Middle frontal gyrus (tissue), 1 donor: ENCODE data around the gene PPY.
A peak's percentile ranks its signal among the peaks of the same experiment; 100 is the strongest.
"Not testable (repeated sequence)": the region's sequence is repeated elsewhere in the genome, so short reads cannot be mapped to it uniquely, and the experiment has no call there.

ENCODE experiments used
- DNase-seq: peaks from one replicate; pipeline ENCODE4 v3.0.0-alpha.2; 2015; ENCODE audit warnings: low spot score; ENCODE audit errors: extremely low spot score

PPY gene

DNA sequence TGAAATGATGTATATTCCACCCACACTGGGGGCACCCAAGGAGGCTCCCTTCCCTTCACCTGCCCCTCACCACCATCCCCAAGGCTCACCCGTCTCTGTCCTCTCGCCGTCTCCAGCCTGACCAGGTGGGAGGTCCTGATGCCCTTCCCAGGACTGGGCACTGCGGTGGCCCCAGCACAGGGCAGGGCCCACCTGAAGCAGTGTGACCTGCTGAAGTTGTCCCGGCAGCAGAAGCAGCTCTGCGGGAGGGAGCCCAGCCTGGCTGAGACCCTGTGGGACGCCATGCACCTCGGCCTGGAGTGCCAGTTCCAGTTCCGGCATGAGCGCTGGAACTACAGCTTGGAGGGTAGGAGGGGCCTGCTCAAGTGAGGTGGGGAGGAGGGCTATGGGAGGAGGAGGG is 9.9 kb downstream of the PPY start:
- DNase-seq: no peak

DNA sequence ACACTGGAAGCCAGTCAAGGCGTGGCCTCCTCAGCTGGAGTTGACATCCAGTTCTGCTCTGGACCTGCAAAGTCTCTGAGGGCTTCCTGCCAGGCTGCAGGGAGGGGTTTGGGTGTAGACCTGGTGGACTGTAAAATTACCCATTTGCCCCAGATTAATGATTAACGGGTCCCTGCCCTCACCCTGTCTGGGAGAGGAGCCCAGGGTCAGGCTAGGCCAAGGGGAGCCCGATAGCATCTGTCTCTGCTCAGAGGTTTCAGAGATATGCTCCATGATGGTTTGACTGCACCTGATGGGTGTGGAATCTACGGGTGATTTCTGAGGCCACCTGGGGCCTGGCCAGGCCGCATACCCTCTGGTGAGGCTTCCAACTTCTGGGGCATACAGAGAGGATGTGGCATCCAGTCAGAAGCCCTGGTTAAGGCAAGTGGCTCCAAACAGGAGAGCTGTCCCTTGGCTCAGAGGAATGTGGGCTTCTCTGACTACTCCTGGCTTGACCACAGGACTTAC is 11.2 kb downstream of the PPY start:
- no peak for DNase-seq

DNA sequence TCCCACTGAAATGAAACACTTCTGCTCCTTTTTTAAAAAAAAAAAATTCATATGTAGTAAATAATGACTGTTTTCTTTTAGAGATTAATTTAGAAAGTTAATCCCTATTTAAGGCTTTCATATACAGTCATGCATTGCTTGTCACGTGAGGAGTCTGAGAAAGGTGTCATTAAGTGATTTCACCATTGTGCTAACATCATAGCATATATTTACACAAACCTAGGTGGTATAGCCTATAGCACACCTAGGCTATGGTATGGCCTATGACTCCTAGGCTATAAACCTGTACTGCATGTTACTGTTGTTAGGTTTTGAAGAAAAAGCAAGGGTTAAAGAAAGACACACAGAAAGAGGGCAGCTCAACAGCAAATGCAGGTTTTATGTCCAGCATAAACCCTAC is 13.7 kb downstream of the PPY start:
- DNase-seq: no peak

DNA sequence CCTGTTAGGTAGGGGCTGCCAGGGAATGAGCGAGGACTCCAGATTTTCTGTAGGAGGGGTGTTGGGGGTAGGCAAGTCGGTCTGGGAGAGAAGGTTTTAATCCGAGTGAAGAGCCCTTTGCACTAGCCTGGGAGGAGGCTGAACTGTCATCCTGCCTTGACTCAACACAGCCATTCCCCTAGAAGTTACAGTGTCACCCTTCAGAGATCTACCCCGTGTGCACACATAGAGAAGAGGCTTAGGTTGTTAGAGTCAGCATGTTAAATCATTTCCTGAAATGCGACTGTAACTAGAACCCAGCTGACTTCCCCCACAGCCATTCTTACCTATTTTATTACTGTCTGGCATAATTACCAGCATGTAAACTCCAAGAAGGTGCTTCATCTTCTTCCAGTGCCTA is 14.3 kb downstream of the PPY start:
- DNase-seq: not testable (repeated sequence)

DNA sequence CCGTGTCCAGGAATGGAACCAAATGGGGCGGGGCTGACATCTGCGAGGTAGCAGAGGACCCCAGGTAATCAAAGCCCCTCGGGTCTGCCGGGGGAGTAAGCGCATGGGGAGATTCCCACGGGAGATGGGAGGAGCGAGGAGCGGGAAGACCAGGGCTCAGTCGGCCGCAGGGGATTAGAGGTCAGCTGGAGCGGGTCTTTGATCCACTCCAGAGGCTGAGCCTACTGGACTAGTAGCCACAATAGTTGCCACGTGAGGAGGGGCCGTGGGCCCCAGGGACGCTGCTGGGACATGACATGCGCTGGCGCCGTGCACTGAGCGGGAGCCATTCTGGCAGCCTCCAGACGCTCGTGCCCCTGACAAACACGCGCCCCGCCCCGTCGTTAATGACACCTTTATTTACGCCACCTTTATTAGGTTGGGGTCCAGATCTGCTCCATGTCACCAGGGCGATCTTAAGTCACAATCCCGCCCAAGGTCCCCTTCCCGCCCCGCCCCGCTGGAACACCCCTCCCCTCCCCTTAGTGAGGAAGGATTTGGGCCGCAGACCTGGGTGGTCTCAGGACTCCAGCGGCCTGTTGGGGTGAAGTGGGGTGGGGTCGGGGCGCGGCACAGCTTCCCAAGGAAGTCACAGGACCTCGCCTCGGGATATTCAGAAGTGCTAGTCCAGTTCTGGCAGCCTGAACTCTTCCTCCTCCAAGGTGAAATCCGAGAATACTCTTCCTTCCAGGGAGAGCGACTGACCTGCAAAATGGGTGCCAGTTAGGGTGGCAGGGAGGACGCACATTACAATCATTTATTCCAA is 15.0 kb downstream of the PPY start:
- no peak for DNase-seq

DNA sequence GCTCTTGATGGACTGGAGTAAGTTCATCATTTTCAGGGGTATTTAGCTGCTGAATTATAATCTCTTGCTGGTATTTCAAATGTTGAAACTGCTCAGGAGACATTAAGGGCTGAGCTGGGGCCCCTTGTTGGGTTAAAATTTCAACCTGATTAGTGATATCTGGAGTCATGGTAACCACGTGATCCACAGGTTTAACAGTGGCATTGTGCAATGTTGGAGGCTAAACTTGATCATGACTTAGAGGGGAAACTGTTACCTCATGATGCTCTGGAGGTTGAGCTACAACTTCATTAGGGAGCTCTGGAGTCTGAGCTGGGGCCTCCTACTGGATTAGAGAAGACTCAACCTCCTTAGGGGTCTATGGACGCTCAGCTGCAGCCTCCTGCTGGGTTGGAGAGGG is 17.7 kb downstream of the PPY start:
- DNase-seq: no peak

DNA sequence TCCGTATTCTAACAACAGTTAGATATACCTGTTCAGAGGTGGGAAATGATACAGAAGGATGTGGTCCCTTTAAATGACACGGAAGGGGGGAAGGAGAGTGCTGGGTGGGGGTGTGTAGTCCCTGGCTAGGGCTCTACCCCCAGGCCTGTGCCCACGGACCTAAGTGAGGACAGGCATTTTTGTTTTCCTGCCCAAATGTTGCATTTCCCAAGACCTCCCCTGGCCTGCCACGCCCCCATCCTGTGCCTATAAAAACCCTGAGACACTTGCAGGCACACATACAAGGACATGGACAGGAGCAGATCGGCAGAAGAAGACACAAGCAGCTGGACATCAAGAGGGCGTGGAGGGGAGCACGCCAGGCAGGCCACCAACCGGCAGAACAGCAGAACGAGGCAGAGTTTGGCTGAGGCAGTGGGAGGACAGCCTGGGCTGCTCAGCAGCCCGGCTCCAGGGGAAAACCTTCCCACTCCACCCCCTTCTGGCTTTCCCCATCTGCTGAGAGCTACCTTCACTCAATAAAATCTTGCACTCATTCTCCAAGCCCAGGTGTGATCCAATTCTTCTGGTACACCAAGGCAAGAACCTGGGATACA is 21.7 kb downstream of the PPY start:
- DNase-seq: no peak

DNA sequence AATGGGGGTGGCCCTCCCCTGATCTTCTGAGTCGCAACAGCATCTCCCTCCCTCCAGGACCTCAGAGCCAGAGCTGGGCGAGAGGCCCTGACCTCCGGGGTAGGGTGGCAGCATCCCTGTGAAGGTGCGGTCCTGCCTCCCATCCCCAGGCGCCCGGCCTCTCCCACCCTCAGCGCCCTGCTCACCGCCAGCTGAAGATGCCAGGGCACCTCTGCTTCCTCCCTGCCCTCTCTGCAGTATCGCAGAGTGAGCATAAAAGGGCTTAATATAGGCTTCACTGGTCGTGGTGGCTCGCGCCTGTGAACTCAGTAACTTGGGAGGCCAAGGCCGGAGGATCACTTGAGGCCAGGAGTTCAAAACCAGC is 24.3 kb downstream of the PPY start:
- DNase-seq: no peak

DNA sequence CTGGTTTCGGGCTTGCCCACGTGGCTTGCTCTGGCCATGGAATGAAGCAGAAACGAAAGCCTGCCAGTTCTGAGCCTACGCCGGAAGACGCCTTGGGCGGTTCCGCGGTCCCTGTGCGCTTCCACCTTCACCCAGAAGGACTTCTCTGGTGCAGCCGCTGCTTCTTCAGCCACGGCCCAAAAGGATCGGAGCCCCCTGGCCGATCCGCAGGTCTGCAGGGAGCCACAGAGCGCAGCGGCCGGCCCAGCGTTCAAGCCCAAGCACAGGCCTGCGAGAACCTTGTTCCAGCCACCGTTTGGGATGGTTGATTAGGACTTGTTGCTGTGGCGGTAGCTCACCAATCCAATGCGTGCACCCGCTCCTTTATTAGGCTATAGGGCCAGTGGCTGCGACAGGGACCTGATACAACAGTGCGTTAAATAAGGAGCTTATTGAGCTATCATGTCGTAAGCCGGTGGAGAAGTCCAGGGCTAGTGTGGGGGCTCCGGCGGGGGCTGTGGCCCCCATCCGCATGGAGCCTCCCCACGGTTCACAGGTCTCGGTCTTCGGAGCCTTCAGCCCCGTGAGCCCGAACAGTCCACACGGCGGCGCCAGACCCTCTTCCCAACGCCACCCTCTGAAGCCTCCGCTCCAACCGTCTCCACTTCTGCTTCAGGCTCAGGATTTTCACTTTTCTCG is 24.8 kb downstream of the PPY start:
- DNase-seq: no peak

DNA sequence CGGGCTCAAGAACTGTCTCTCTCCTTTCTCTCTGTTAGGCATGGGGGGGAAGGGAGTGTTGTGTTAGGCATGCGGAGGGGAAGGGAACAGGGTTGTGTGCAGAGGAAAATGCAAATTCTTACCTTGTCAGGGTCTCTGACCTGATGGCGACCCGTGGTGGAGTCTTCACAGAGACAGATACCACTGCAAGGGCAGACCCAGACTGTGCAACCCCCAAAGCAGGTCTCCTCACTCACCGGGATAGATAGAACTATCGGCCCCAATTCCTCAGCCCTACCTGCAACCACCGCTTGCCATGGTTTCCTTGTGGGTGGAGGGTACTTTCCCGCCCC is 25.3 kb downstream of the PPY start:
- no peak for DNase-seq

DNA sequence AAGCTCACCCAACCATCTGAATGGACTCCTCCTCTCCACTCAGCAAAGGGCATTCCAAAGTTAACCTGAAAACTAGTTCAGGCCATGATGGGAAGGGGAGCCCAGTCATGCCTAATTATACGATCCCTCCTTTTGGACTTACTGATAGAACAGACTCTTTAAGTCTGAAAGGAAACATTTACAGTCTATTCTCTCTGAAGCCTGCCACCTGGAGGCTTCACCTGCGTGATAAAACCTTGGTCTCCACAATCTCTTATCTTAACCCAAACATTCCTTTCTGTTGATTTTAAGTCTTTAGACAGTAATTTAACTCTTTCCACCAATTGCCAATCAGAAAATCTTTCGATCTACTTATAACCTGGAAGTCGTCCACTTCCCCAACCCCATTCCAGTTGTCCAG is 25.9 kb downstream of the PPY start:
- no peak for DNase-seq

DNA sequence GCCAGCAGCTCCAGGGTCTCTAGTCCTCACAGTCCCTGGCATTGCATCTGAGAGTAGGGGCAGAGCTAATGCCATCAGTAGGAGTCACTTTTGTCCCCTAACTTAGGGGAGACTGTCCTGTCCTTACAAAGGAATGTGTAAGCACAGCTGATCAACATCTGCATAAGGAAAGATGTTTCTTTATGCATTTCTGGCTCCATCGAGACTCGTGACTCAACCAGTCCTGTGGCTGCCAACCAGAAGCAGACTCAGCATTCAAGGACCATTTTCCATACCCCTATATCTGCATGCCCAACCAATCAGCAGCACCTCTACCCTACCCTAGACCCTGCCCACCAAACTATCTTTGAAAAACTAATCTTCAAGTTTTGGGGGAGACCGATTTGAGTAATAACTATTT is 26.7 kb downstream of the PPY start:
- DNase-seq: no peak

DNA sequence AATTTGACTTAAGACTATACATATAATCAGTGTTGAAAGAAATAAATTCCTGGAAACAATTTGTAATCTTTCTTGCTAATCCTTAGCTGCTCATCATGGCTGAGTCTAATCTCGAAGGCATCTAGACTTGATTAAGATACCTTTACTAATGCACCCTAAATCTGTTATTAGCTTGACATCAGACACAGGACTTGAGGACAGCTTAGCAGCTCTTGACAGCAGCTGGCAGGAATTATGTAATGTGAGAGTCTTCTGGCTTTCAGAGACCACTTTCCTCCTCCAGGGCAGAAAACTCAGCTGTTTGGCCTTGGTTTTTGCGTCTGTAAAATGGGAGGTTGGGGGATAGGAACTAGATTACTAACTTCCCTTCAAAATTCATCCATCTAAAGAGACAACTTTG is 27.8 kb downstream of the PPY start:
- no peak for DNase-seq

DNA sequence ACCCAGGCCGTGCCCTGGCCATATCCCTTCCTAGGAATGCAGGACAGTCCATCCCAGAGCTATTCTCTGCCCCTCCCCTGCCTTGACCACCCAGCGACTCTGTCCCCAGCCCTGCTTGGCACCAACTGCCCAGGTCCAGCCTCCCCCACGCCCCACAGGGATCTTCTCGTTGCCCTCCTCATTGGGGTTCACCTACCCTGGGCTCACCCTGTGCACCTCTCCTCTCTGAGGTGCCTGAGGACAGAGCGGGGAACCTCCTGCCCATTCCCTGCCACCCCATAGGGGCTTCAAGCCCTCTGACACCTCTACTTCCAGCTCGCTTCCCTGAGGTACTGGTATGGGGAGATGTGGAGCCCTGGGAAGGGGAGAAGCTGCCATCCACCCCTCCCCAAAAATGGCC is 28.7 kb downstream of the PPY start:
- no peak for DNase-seq

DNA sequence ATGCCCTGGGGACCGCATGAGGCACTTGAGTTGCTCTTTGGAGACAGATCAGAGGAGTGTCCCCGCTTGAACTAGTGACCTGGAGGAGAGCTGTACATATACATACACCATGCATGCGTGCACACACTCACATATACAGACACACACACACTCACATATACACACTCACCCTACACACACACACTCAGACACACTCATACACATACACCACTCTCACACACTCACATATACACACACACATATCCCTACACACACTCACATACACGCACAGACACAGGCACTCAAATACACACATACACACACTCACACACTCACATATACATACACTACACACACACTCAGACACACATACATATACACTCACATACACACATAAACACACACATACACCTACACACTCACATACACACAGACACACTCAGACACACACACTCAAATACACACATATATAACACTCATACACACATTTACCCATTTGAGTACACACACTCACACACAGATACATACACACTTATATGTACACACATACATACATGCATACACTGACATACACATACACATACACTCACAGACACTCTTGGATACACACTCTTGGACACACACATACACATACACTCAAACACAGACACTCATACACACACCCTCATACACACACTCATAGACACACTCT is 29.5 kb downstream of the PPY start:
- DNase-seq: no peak

DNA sequence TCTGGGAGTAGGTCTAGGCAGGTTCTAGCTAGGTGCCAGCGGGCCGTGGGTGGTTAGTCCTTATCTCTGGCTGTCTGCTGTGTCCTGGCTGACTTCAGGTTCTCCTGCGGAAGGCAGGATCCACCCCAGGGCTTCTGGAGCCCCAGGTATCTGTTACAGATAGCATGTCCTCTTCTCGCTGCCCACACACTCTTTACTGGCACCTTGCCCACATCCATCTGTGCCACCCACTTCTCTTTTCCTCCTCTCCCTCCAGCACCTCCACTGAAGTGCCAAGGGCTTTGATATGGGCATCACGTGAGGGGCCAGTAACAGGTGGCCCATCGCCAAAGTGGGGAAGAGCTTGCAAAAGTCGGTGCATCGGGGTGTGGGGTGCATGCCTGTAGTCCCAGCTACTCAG is 30.4 kb downstream of the PPY start:
- DNase-seq: no peak

DNA sequence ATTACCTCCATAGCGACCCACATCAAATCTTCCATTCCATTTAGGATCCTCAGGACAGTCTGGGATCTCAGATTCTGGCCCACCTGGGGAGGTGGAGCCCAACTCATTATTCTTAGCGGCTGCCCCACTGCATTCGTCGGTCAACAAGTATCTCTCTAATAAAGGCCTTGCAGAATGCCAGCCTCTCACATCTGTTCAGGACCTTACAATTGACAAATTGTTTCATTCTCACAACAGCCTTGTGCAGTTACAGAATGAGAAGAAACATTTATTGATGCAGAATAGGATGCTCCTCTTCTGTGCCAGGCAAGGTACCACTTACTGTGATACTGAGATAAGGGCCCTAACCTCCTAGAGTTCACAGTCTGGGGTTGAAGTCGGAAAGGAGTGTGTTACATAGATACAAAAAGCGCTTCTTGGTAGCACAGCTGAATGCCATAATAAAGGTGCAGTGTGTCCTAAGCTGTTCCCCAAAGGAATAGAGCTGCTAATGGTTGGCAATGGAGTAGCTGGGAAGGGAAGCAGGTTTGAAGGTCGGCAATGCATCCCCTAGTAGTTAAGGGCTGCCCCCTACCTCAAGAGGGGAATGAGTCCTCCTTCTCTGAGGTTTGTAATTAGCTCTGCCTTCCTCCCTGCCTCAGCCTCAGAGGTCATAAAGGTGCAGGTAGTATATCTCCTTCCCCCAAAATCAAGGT is 32.6 kb downstream of the PPY start:
- DNase-seq: no peak

DNA sequence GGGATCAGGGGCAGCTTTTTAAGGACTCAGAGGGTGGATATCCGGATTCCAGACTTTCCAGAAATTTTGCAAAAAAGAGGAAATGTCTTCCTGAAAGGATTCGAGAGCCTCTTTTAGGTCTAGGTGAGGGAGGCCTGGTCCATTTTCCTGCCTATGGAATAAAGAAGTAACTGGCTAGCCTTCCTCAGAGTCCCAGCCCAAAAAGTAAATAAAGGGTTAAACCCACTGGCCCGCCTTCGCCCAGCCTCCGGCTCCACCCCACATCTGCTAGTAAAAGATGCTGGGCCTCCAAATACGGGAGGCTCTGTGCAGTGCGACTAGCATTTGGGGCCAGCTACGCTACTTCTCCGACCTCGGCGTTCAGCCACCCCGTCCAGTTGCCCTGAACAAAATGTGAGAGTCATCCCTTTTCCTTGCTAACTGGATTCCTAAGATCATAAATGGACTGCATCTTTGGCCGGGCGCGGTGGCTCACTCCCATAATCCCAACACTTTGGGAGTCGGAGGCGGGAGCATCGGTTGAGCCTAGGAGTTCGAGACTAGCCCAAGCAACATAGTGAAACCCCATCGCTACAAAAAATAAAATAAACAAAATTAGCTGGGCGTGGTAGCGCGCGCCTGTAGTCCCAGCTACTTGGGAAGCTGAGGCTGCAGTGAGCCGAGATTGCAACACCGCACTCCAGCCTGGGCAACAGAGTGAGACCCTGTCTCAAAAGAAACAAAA is 34.1 kb downstream of the PPY start:
- DNase-seq: peak; percentile 87

DNA sequence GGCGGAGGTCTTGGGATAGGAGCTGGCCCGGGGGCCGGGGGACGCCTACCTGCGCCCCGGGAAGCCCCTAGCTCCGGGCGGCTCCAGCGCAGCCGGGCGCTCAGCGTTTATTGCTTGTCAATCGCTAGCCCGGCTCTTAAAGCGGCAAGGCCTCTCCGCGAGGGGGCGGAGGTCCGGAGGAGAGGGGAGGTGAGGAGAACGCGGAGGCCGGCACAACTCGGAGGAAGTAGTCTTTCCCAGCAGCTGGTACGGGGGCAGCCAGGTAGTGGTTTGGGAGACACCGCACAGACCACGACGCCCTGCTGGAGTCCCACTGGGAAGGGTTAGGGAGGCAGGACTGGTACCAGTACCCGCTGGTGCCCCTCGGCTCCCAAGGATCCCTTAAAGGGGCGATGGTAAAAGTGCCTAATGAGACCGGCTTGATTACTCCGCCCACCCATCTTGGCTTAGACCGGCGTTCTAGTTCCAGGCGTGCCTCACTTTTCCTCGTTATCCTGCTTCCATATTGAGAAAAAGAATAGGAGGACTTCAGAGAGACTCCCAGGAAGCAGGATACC is 34.8 kb downstream of the PPY start, which contains the start of gene MPP2:
MPP2 (minus strand) TSS at position 112 of the 557 bp plus-strand sequence. CDS start 3,076 bp downstream, outside the sequence.
- DNase-seq: peak; percentile 73

DNA sequence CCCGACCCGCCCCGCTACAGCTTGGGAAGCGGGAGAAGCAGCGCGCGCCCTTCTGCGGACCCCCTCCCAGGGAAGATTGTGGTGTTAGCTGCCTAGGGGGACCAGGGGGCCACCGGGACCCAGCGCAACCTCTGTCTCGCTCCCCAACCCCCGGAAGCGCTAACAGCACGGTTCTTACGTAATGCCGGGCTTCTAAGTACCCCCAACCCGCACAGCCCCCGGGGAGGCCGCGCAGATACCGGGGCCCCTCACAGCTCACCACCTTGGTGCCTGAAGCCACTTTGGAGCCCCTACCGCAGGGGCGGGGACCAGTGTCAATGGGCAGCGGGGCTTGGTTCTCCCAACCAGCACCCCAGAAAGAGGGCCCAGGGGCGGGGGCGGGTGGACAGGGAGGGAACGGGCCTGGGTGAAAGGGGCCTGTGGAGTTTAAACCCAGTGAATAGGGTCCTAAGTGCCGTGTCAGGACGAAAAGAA is 35.3 kb downstream of the PPY start:
- DNase-seq: no peak
